GM21529 (cell line): ENCODE results near the gene ATXN10.

Source experiments
- ATAC-seq: cut with Tn5 transposase; IDR thresholded peaks from one replicate; pipeline ENCODE4 v1.9.1; 2021; ENCODE audit not compliant: unreplicated experiment

ATXN10 gene

GRCh38 chr22:45887202-45888131 is 215.8 kb downstream of the ATXN10 start:
- ATAC-seq = no peak

GRCh38 chr22:45888221-45889092 is 216.8 kb downstream of the ATXN10 start:
- no peak for ATAC-seq

GRCh38 chr22:45889093-45889538 is 217.5 kb downstream of the ATXN10 start:
- no peak for ATAC-seq

GRCh38 chr22:45889539-45890350 is 218.1 kb downstream of the ATXN10 start:
- no peak for ATAC-seq

- no peak for ATAC-seq
These were observed 218.7 kb downstream of the ATXN10 start for GRCh38 chr22:45890351-45890635.

- no peak for ATAC-seq
These were observed 219.4 kb downstream of the ATXN10 start for GRCh38 chr22:45891021-45891421.

- ATAC-seq = no peak
These were observed 219.9 kb downstream of the ATXN10 start for GRCh38 chr22:45891471-45891995.

- no peak for ATAC-seq
These were observed 220.5 kb downstream of the ATXN10 start for GRCh38 chr22:45891996-45892621.

- ATAC-seq = no peak
These were observed 221.2 kb downstream of the ATXN10 start for GRCh38 chr22:45892681-45893461.

- no peak for ATAC-seq
These were observed 221.9 kb downstream of the ATXN10 start for GRCh38 chr22:45893516-45893915.
